KOPT-K1 (cell line): ENCODE data around the gene AOAH.

Source experiments
- H3K27ac ChIP-seq: fragments of 200-600 bp; sonication (generic); 2 replicates; pipeline ENCODE4 v1.5.1; 2016; ENCODE audit warnings: antibody characterized with exemption, mild to moderate bottlenecking, low read depth, low read length; ENCODE audit not compliant: poor library complexity, severe bottlenecking
- H3K36me3 ChIP-seq: fragments of 200-600 bp; sonication (generic); 2 replicates; pipeline ENCODE4 v1.5.1; 2017; ENCODE audit warnings: antibody characterized with exemption, mild to moderate bottlenecking, low read length, moderate library complexity; ENCODE audit not compliant: insufficient read depth
- H3K9me3 ChIP-seq: fragments of 200-600 bp; sonication (generic); 2 replicates; pipeline ENCODE4 v1.5.1; 2017; ENCODE audit warnings: antibody characterized with exemption, low read length, mild to moderate bottlenecking; ENCODE audit not compliant: insufficient read depth, poor library complexity, severe bottlenecking

The AOAH gene

GRCh38 chr7:36748017-36748487, 23.8 kb upstream of the AOAH start:
- H3K9me3 ChIP-seq: no peaks in the 10 kb centered on the region
- no peaks in the 10 kb centered on the region for H3K36me3 ChIP-seq
- H3K27ac ChIP-seq: no peak overlapping the region

GRCh38 chr7:36747280-36748016, 23.2 kb upstream of the AOAH start:
- no peak overlapping the region for H3K27ac ChIP-seq
- no peaks in the 10 kb centered on the region for H3K9me3 ChIP-seq
- no peaks in the 10 kb centered on the region for H3K36me3 ChIP-seq

- Histone ChIP-seq H3K36me3 (no peaks in the 10 kb centered on the region), H3K27ac (no peak overlapping the region), H3K9me3 (no peaks in the 10 kb centered on the region)
Measured at GRCh38 chr7:36746347-36746746, 22.1 kb upstream of the AOAH start.

- H3K27ac ChIP-seq: no peak overlapping the region
- no peaks in the 10 kb centered on the region for H3K36me3 ChIP-seq
- no peaks in the 10 kb centered on the region for H3K9me3 ChIP-seq
Measured at GRCh38 chr7:36742911-36743775, 18.8 kb upstream of the AOAH start.

- Histone ChIP-seq H3K36me3 (no peaks in the 10 kb centered on the region), H3K27ac (no peak overlapping the region), H3K9me3 (no peaks in the 10 kb centered on the region)
Measured at GRCh38 chr7:36741866-36742265, 17.6 kb upstream of the AOAH start.

GRCh38 chr7:36739351-36739750, 15.1 kb upstream of the AOAH start:
- no peaks in the 10 kb centered on the region for H3K9me3 ChIP-seq
- no peaks in the 10 kb centered on the region for H3K36me3 ChIP-seq
- no peak overlapping the region for H3K27ac ChIP-seq

- Histone ChIP-seq H3K9me3 (peaks cover 4% of the 10 kb centered on the region), H3K36me3 (no peaks in the 10 kb centered on the region), H3K27ac (no peak overlapping the region)
Measured at GRCh38 chr7:36736899-36737211, 12.6 kb upstream of the AOAH start.

GRCh38 chr7:36736090-36736898, 12.0 kb upstream of the AOAH start:
- Histone ChIP-seq H3K36me3 (no peaks in the 10 kb centered on the region), H3K9me3 (peaks cover 4% of the 10 kb centered on the region), H3K27ac (no peak overlapping the region)

GRCh38 chr7:36735172-36735571, 10.9 kb upstream of the AOAH start:
- peaks cover 9% of the 10 kb centered on the region for H3K9me3 ChIP-seq
- H3K27ac ChIP-seq: no peak overlapping the region
- no peaks in the 10 kb centered on the region for H3K36me3 ChIP-seq

- no peak overlapping the region for H3K27ac ChIP-seq
- H3K36me3 ChIP-seq: no peaks in the 10 kb centered on the region
- peaks cover 9% of the 10 kb centered on the region for H3K9me3 ChIP-seq
Measured at GRCh38 chr7:36734731-36735130, 10.4 kb upstream of the AOAH start.

GRCh38 chr7:36733411-36733810, 9.1 kb upstream of the AOAH start:
- H3K9me3 ChIP-seq: peaks cover 9% of the 10 kb centered on the region
- H3K27ac ChIP-seq: no peak overlapping the region
- H3K36me3 ChIP-seq: no peaks in the 10 kb centered on the region

- H3K36me3 ChIP-seq: no peaks in the 10 kb centered on the region
- H3K9me3 ChIP-seq: peaks cover 9% of the 10 kb centered on the region
- H3K27ac ChIP-seq: no peak overlapping the region
Measured at GRCh38 chr7:36732806-36733205, 8.5 kb upstream of the AOAH start.

- no peak overlapping the region for H3K27ac ChIP-seq
- peaks cover 9% of the 10 kb centered on the region for H3K9me3 ChIP-seq
- H3K36me3 ChIP-seq: no peaks in the 10 kb centered on the region
Measured at GRCh38 chr7:36730046-36730445, 5.8 kb upstream of the AOAH start.

- peaks cover 8% of the 10 kb centered on the region for H3K9me3 ChIP-seq
- no peaks in the 10 kb centered on the region for H3K36me3 ChIP-seq
- H3K27ac ChIP-seq: no peak overlapping the region
Measured at GRCh38 chr7:36728143-36728542, 3.8 kb upstream of the AOAH start.
